CD4-positive, alpha-beta T cell treated with Interleukin-12 subunit alpha and Interleukin-12 subunit beta, for 1 hour (primary cell): ENCODE data around the gene MAP3K15.

ENCODE experiments used
- DNase-seq: peaks from one replicate; pipeline ENCODE4 v3.0.0-alpha.2; 2020

MAP3K15 gene

DNA sequence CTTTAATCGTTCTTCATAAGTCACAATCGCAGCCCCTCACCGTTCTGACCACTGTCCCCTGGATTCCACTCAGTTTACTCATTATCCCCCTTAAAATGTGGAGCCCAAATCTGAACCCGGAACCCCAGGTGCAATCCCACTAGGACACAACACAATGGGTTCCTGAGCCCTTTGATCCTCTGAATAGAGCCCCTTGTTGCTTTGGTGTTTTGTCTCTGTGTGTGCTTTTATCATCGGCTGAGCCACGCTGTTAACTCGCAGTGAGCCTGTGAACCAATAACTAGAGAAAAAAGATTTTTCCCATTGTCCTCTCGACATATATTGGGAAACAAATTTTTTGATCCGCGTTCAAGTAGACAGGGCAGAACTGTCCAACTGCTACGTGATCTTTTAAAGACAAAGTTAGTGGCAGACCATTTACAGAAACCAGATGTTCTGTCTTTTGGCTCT is 172.2 kb downstream of the MAP3K15 start:
- DNase-seq = no peak

DNA sequence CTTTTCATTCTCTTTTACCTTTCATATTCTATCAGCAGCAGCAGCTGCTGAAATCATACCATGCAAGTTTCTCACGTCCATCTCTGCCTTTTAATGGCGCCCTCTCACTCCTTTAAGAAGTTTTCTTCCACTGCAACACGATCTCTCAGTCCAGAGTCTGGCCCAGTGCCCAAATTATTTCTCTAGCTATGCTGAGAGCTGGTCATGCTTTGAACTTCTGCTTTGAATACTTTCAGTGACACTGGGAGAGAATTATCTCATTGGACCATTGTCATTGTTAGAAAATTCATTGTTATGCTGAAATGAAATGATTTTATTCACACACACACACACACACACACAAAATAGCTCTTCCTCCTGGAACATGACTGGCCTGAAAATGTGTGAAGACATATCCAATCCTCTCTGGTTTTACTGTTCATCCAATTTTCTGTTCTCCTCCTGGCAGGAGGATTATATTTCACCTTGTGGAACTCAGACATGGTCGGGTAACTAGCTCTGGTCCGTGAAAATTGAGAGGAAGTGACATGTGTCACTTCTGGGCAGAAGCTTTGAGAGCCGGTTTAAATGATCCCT is 172.9 kb downstream of the MAP3K15 start:
- DNase-seq = no peak

DNA sequence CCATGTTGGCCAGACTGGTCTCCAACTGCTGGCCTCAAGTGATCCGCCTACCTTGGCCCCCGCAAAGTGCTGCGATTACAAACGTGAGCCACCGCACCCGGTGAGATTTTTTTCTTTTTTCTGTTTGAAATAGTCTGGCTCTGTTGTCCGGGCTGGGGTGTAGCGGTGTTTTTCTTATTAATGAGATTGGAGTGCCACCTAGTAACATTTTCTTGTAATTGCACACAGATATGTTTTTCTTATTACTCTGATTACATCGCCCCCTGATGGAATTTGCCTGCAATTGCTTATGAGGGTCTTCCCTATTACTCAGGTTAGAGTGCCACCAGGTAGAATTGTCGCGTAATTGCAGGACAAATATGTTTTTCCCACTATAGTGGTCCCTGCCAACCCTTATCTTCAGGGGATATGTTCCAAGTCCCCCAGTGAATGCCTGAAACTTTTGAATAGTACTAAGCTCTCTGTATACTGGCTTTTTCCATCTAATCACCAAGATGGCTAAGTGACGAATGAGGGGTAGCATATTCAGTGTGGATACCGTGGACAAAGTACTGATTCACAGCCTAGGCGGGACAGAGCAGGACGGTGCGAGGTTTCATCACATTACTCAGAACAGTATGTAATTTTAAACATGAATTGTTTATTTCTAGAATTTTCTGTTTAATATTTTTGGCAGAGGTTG is 180.2 kb downstream of the MAP3K15 start:
- DNase-seq = peak; percentile 20

DNA sequence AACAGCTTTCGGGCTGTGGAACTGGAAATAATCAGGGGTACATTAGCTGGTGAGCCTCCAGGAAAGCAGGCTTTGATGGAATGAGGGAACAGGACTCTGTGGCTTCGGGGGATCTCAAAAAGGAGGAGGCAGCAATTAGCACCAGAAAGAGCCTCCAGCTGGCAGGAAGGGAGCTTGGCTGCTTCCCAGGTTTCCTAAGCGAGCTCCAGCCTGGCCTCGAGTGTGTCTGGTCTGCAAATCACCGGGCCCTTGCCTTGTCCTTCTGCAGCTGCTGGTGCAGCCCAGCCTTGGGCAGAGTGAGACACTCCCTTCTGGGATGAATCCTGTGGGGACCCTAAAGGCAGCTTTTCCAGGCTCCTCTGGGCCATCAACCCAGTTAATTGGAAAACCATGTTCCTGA is 182.3 kb downstream of the MAP3K15 start:
- no peak for DNase-seq

DNA sequence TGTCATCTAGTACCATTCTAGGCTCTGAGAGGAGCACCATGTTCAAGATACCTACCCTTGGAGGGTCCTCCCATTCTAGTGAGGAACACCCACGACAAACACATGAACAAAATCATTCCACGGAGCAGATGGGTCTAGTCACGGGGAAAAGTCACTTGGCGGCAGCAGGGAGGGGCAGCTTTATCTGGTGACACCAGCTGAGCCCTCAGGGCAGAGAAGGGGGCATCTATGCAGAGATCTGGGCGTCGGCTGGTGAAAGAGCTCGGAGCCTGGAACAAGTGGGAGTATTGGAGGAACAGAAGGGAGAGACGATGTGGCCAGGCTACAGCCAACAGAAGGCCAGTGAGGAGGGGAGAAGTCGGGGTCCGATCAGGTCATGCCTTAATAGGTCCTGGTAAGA is 183.5 kb downstream of the MAP3K15 start:
- DNase-seq = no peak

DNA sequence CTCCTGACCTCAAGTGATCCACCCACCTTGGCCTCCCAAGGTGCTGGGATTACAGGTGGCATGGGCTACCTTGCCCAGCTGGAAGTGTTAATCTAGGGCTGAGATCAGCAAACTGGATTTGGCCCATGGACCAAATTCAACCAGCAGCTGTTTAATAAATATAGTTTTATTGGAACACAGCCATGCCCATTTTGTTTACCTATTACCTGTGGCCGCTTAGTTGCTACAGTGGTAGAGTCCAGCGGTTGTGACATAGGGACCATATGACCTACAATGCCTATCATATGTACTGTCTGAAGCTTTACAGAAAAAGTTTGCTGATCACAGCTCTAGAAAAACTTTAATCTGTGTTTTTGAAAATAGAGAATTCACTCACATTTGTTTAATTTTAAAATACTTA is 188.7 kb downstream of the MAP3K15 start:
- no peak for DNase-seq
